ENCODE results near the gene FALEC. TPM values are rescaled to one million over a fixed set of nuclear protein-coding genes. Genes with fewer than 3 reads are reported as not detected.

FALEC gene
- total and polyA plus RNA-seq, 9 of the 15 experiments (the other 6 are each of a cell fraction or from before 2014, with no cell fraction given): 0.15 to 1.8 (median 0.53) TPM; not detected in 5

- Histone ChIP-seq H3K27ac (ENCODE audit: extremely low read depth, low read depth, low read length) (peak within 1 kb of the TSS; percentile 87), H4K20me1 (replicated peaks; ENCODE audit: control insufficient read depth, insufficient read depth, low read length) (no peaks in the 10 kb centered on the region), H2AFZ (ENCODE audit: low read depth, low read length) (peak within 1 kb of the TSS; percentile 61), H3K27me3 (ENCODE audit: control insufficient read depth in 2 of 2, insufficient read depth in 2 of 2, low read length in 2 of 2) (no peaks in the 10 kb centered on the region), H3K4me3 (peak within 1 kb of the TSS; percentile 75), H3K36me3 (ENCODE audit: control insufficient read depth, insufficient read depth, low read length) (peaks cover 22% of the 10 kb centered on the region), H3K9me1 (ENCODE audit: control insufficient read depth, insufficient read depth, low read length) (no peaks in the 10 kb centered on the region), H3K79me2 (ENCODE audit: control insufficient read depth, insufficient read depth, low read length) (peaks cover 71% of the 10 kb centered on the region), H3K4me1 (replicated peaks in 1 of 2; ENCODE audit: control insufficient read depth in 2 of 2, insufficient read depth in 2 of 2, low read length in 2 of 2) (peaks cover 53 to 84% of the 10 kb centered on the region in 2 experiments), H3K9ac (ENCODE audit: insufficient read depth in 1 of 2, low read depth in 2 of 2, low read length in 2 of 2) (peak within 1 kb of the TSS; percentile 95 to 99), H3K4me2 (ENCODE audit: insufficient read depth, low read length) (peak within 1 kb of the TSS; percentile 95), H3K9me3 (replicated peaks; ENCODE audit: control insufficient read depth, insufficient read depth, low read depth, low read length) (no peaks in the 10 kb centered on the region)
- FAIRE-seq (peak; percentile 58), DNase-seq (ENCODE audit: extremely low read depth in 1 of 4, low spot score in 3 of 4) (peak; percentile 84 to 94 (median 90)), ATAC-seq (peak; percentile 54)
- no TSS peak for BruUV-seq (replicated peaks)
- in situ Hi-C loops (cut with MboI) (no loop called here), intact Hi-C loops (cut with micrococcal nuclease) (loop anchor here (5.0 to 10.0 kb wide), 4 partner anchors 42 to 428 kb away; partner anchors contain the start of genes CA14, ECM1 and RPRD2)
- ChIA-PET CTCF (ENCODE audit: low intra/inter-chr PET ratio) (interaction anchor here (0.6 kb wide), 1 partner anchor 307 kb away, joined by 3 read pairs; no protein-coding TSS in a partner anchor), POLR2A (interaction anchor here (0.6 to 8.9 kb wide), 12 partner anchors 9 to 108 kb away, joined by 3 to 53 read pairs (median 3); partner anchors contain the start of genes ENSA and TARS2)
- under 1% methylated on average over 49 of the region's 91 CpGs for WGBS (ENCODE audit: insufficient coverage, low coverage, missing lambda C conversion rate)
- TF ChIP-seq ZMIZ1 (IDR thresholded peaks at IDR 0.05; ENCODE audit: low read depth in 2 of 2, low read length in 2 of 2) (no peak; a peak in 1 of 4 replicates), ZFX (CRISPR knock-in tag; IDR thresholded peaks at IDR 0.05) (peak; percentile 87), ZNF175 (CRISPR knock-in tag; IDR thresholded peaks at IDR 0.05; ENCODE audit: low read depth) (no peak), ZNF174 (CRISPR knock-in tag; IDR thresholded peaks at IDR 0.05) (no peak), ZSCAN32 (CRISPR knock-in tag; IDR thresholded peaks at IDR 0.05) (no peak), BHLHE40 (IDR thresholded peaks at IDR 0.05; ENCODE audit: low read length) (peak; percentile 55; the same call in 1 of the 2 replicates), RBM39 (optimal IDR thresholded peaks at IDR 0.05; ENCODE audit: low read depth, low read length) (no peak), PTBP1 (IDR thresholded peaks at IDR 0.05; ENCODE audit: low read depth, low read length) (0 out of 2 replicates have a peak, but pooled peaks have one; percentile 18), MBD2 (IDR thresholded peaks at IDR 0.05; ENCODE audit: borderline replicate concordance, low read depth) (peak; percentile 50; the same call in 1 of the 2 replicates), PCBP2 (IDR thresholded peaks at IDR 0.05; ENCODE audit: low read depth, low read length, poor library complexity, severe bottlenecking) (no peak), MIER1 (IDR thresholded peaks at IDR 0.05; ENCODE audit: low read depth) (no peak; the same call in 1 of the 2 replicates), E2F4 (CRISPR knock-in tag; IDR thresholded peaks at IDR 0.05; ENCODE audit: low read depth) (no peak), BRD9 (IDR thresholded peaks at IDR 0.05; ENCODE audit: low read depth, partially characterized antibody) (peak; percentile 43), CEBPG (CRISPR knock-in tag; IDR thresholded peaks at IDR 0.05) (peak; percentile 74), CEBPG (tag; conservative IDR thresholded peaks at IDR 0.05 in 1 of 2, IDR thresholded peaks at IDR 0.05 in 1 of 2) (peak in 1 of 2 experiments; percentile 67; a peak in 2 of 4 replicates), CCAR2 (IDR thresholded peaks at IDR 0.05; ENCODE audit: low read depth, low read length) (no peak)
Measured at GRCh38 chr1:150548632-150549495, 33.3 kb downstream of the FALEC start, which contains the start of gene ADAMTSL4. Gene ADAMTSL4 (plus strand): TSS chr1:150549408. CDS start chr1:150552289, 2,881 bp downstream.

Measured in K562 (cell line).